Measurements from ENCODE around the gene MRTFA. TPM values are rescaled to one million over a fixed set of nuclear protein-coding genes. Genes with fewer than 3 reads are reported as not detected.
"Not testable (repeated sequence)": the region's sequence is repeated elsewhere in the genome, so short reads cannot be mapped to it uniquely, and the experiment has no call there.

The MRTFA gene
- total RNA-seq, 1 donor from 2014 or later: 105 TPM

DNA sequence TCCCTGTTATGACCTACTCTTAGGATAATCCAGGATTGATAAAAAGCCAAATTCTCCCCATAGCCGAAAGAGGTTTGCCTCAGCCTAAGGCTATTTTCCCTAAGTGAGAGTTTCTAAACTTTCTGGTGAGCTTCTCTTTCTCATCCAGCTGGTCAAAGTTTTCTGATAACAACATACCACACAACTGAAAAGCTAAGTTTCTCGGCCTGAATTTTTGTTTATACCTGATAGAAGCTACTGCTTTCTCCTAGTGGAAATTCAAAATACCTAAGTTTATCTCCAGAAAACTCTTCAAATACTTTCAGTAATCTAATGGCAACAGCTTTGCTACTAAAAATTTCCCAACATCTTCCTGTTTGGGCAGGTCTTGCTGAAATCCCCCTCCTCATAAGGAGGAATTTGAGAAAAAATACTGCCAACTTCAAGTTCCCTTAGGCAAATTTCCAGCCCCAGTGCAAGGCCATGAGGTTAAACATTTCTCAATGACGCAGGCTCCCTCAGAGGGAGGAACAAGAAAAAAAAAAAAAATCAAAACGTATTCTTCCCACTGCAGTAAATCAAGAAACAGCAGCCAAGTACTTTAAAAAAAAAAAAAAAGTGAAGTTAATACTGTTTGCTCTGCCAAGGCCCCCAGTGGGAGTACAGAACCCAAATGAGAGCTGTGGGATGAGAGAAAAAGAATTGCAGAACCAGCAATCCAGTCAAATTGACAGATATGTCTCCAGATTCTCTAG, 127.0 kb downstream of the MRTFA start:
- Mint-ChIP-seq H3K4me3 (peak overlapping the region; percentile 19), H3K9me3 (no peaks in the 10 kb centered on the region), H3K36me3 (peaks cover 2% of the 10 kb centered on the region), H3K27ac (peak overlapping the region; percentile 96), H3K4me1 (peaks cover 76% of the 10 kb centered on the region), H3K27me3 (ENCODE audit: low read depth) (no peaks in the 10 kb centered on the region)
- no peak for TF ChIP-seq CTCF (IDR thresholded peaks at IDR 0.05; ENCODE audit: unreplicated experiment)
- no peak for DNase-seq (ENCODE audit: low spot score in 2 of 2, unreplicated experiment in 2 of 2)

- not testable (repeated sequence) for H3K9me3 Mint-ChIP-seq; H3K27me3 Mint-ChIP-seq (ENCODE audit: low read depth); DNase-seq (ENCODE audit: low spot score in 2 of 2, unreplicated experiment in 2 of 2); H3K36me3 Mint-ChIP-seq; H3K4me3 Mint-ChIP-seq
- Mint-ChIP-seq H3K27ac (peak overlapping the region; percentile 96), H3K4me1 (peaks cover 81% of the 10 kb centered on the region)
Observed at GRCh38 chr22:40508046-40508445, 128.5 kb downstream of the MRTFA start.

GRCh38 chr22:40507491-40507890, 129.0 kb downstream of the MRTFA start:
- Mint-ChIP-seq H3K4me3 (no peak overlapping the region), H3K36me3 (peaks cover 8% of the 10 kb centered on the region), H3K27me3 (ENCODE audit: low read depth) (no peaks in the 10 kb centered on the region), H3K4me1 (peaks cover 82% of the 10 kb centered on the region), H3K9me3 (peaks cover 4% of the 10 kb centered on the region), H3K27ac (peak overlapping the region; percentile 96)
- no peak for DNase-seq (ENCODE audit: low spot score in 2 of 2, unreplicated experiment in 2 of 2)
- TF ChIP-seq CTCF (IDR thresholded peaks at IDR 0.05; ENCODE audit: unreplicated experiment): no peak

- DNase-seq (ENCODE audit: low spot score in 2 of 2, unreplicated experiment in 2 of 2): no peak
- Mint-ChIP-seq H3K36me3 (peaks cover 8% of the 10 kb centered on the region), H3K9me3 (peaks cover 4% of the 10 kb centered on the region), H3K4me1 (peaks cover 75% of the 10 kb centered on the region), H3K27me3 (ENCODE audit: low read depth) (no peaks in the 10 kb centered on the region), H3K4me3 (no peak overlapping the region), H3K27ac (peak overlapping the region; percentile 96)
- TF ChIP-seq CTCF (IDR thresholded peaks at IDR 0.05; ENCODE audit: unreplicated experiment): no peak
Observed at GRCh38 chr22:40506762-40507161, 129.8 kb downstream of the MRTFA start.

DNA sequence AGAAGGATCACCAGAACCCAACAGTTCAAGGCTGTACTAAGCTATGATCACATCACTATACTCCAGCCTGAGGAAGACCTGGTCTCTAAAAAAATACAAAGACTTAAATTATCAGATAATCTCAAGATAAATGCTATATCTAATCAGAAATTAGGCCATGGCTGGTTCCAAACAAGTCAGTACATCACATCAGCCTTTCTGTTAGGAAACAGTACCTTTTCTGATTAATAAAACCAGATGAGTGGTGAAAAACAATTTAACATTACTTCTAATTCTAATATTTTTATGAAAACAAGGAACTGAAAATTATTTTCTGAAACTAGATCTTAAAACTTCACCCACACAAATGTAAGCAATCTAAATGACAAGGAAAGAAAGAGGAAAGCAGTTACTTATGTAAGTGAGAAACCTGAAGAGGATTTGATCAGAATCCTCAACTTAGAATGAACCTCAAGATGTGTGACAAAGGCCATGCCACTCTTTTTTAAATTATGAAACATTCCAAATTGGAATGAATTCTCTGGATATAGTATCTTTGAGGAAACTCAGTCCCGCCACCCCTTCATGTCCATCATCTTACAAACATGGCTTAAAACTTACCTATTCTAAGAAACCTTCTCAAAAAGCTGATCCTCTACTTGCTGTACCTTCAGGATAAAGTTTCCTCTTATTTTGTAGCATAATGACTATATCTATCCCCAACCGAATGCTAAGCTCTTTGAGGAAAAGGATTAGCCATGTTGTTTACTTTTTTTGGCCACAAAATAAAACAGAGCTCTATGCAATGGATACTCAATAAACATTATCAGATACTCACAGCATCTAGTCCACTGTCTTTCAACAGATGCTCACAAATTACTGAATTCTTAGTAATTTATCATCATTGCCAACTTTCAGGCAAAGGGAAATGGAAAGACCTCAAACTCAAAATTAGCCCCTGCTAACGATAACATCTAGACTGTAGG, 132.0 kb downstream of the MRTFA start:
- H3K27me3 Mint-ChIP-seq (ENCODE audit: low read depth): no peaks in the 10 kb centered on the region
- DNase-seq (ENCODE audit: low spot score in 2 of 2, unreplicated experiment in 2 of 2): no peak
- H3K4me1 Mint-ChIP-seq: peaks cover 55% of the 10 kb centered on the region
- peaks cover 8% of the 10 kb centered on the region for H3K36me3 Mint-ChIP-seq
- peaks cover 4% of the 10 kb centered on the region for H3K9me3 Mint-ChIP-seq
- no peak overlapping the region for H3K4me3 Mint-ChIP-seq
- TF ChIP-seq CTCF (IDR thresholded peaks at IDR 0.05; ENCODE audit: unreplicated experiment): no peak
- peak overlapping the region; percentile 82 for H3K27ac Mint-ChIP-seq

DNA sequence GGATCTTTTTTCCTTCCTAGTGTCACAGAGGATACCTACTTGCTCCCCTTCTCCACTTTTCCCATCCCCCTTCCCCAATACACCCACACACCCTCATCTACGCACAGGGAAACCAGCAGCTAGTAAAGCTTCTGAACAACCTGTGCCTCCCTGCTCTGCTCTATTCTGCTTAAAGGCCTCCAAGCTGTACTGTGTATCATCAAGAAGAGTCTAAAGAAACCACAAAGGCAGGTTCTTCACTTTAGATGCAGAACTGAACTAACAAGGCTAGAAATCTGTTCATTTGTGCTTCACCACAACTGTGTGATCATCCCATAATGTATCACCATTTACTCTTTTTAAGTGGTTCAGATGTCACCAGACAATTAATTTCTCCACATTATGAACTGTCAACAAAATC, 133.6 kb downstream of the MRTFA start:
- no peak overlapping the region for H3K4me3 Mint-ChIP-seq
- TF ChIP-seq CTCF (IDR thresholded peaks at IDR 0.05; ENCODE audit: unreplicated experiment): no peak
- H3K4me1 Mint-ChIP-seq: peaks cover 53% of the 10 kb centered on the region
- H3K27ac Mint-ChIP-seq: peak overlapping the region; percentile 89
- peaks cover 8% of the 10 kb centered on the region for H3K36me3 Mint-ChIP-seq
- peaks cover 4% of the 10 kb centered on the region for H3K9me3 Mint-ChIP-seq
- H3K27me3 Mint-ChIP-seq (ENCODE audit: low read depth): no peaks in the 10 kb centered on the region
- no peak for DNase-seq (ENCODE audit: low spot score in 2 of 2, unreplicated experiment in 2 of 2)

GRCh38 chr22:40500465-40500786, 136.1 kb downstream of the MRTFA start:
- H3K27me3 Mint-ChIP-seq (ENCODE audit: low read depth); DNase-seq (ENCODE audit: low spot score in 2 of 2, unreplicated experiment in 2 of 2); H3K36me3 Mint-ChIP-seq; H3K27ac Mint-ChIP-seq; H3K4me3 Mint-ChIP-seq; H3K9me3 Mint-ChIP-seq: not testable (repeated sequence)
- H3K4me1 Mint-ChIP-seq: peaks cover 38% of the 10 kb centered on the region

Measured in mesothelial cell of epicardium (in vitro differentiated cells).